SU-DHL-6 (cell line): Measurements from ENCODE around the gene SORCS2.

ENCODE experiments used
- H2AFZ ChIP-seq: fragments of 200-600 bp; sonication (generic); 2 replicates; pipeline ENCODE4 v1.6.1; 2014; ENCODE audit warnings: low read depth, mild to moderate bottlenecking, moderate library complexity, mixed read lengths, antibody characterized with exemption, low read length; ENCODE audit not compliant: severe bottlenecking
- H3F3A ChIP-seq: fragments of 200-600 bp; shearing (Covaris generic); 2 replicates; pipeline ENCODE4 v1.6.0; 2016; ENCODE audit warnings: antibody characterized with exemption, mild to moderate bottlenecking; ENCODE audit not compliant: insufficient read depth
- H3K27ac ChIP-seq: fragments of 200-600 bp; sonication (generic); 2 replicates; pipeline ENCODE4 v1.5.1; 2016; ENCODE audit warnings: low read depth, mild to moderate bottlenecking, low read length, moderate library complexity, mixed read lengths
- H3K27me3 ChIP-seq: fragments of 200-600 bp; sonication (generic), shearing (Covaris generic); 2 replicates; pipeline ENCODE4 v1.6.0; 2014; ENCODE audit warnings: mild to moderate bottlenecking, low read length
- H3K36me3 ChIP-seq: fragments of 200-600 bp; sonication (generic); 2 replicates; pipeline ENCODE4 v1.6.1; 2014; ENCODE audit warnings: mild to moderate bottlenecking, low read length, mixed read lengths
- H3K4me2 ChIP-seq: fragments of 300-600, 200-600 bp; shearing (Covaris generic), sonication (generic); 2 replicates; pipeline ENCODE4 v1.6.0; 2014; ENCODE audit warnings: low read length, low read depth, mild to moderate bottlenecking; ENCODE audit not compliant: poor library complexity, severe bottlenecking
- H3K4me3 ChIP-seq: fragments of 200-600 bp; sonication (generic); 2 replicates; pipeline ENCODE4 v1.5.1; 2014; ENCODE audit warnings: antibody characterized with exemption, low read length, mild to moderate bottlenecking, mixed read lengths; ENCODE audit not compliant: insufficient read depth, poor library complexity, severe bottlenecking
- H3K79me2 ChIP-seq: fragments of 200-600 bp; sonication (generic); 2 replicates; pipeline ENCODE4 v1.6.1; 2014; ENCODE audit warnings: mild to moderate bottlenecking, low read length, moderate library complexity; ENCODE audit not compliant: insufficient read depth
- H3K9ac ChIP-seq: fragments of 200-600 bp; sonication (generic); 2 replicates; pipeline ENCODE4 v1.7.0; 2014; ENCODE audit warnings: mild to moderate bottlenecking, low read length
- H3K9me2 ChIP-seq: fragments of 200-600 bp; sonication (generic); replicated peaks from 2 replicates; pipeline ENCODE4 v1.6.1; 2014; ENCODE audit warnings: low read length; ENCODE audit not compliant: insufficient read depth
- H3K9me3 ChIP-seq: fragments of 200-600 bp; sonication (generic); 2 replicates; pipeline ENCODE4 v1.6.1; 2014; ENCODE audit warnings: low read length, mixed read lengths; ENCODE audit not compliant: insufficient read depth
- H4K20me1 ChIP-seq: fragments of 200-600 bp; sonication (generic); 2 replicates; pipeline ENCODE4 v1.6.1; 2014; ENCODE audit warnings: low read depth, mild to moderate bottlenecking, antibody characterized with exemption, low read length, moderate library complexity, mixed read lengths
- CTCF ChIP-seq: fragments of 200-600 bp; sonication (generic); IDR thresholded peaks from one replicate; pipeline ENCODE4 v1.5.1; 2017; ENCODE audit warnings: antibody characterized with exemption, mild to moderate bottlenecking, low read length, moderate library complexity; ENCODE audit not compliant: insufficient read depth, poor library complexity, severe bottlenecking
- EZH2phosphoT487 ChIP-seq: fragments of 200-600 bp; sonication (generic), shearing (Covaris generic); conservative IDR thresholded peaks from 2 replicates; pipeline ENCODE4 v1.6.1; 2018; ENCODE audit warnings: mild to moderate bottlenecking, antibody characterized with exemption, low read length, moderate library complexity, mixed read lengths

The SORCS2 gene

DNA sequence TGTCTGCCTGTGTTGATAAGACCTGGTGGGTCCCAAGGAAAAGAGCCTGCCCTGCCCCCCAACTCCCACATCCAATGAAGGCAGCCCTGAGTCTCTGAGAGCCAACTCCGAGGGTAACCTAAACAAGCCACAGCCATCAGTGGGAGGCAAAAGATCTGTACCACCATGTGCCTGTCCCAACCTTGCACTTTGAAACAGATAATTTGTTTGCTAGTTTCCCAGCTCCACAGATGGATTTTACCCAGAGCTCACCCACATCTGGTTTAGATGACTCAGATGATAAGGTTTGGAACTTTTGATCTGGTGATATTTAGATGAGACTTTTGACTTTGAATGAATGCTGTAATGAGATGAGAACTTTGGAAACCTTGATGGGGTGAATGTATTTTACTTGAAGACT is 488.4 kb downstream of the SORCS2 start:
- Histone ChIP-seq H3K4me3 (no peak overlapping the region), H3K36me3 (no peaks in the 10 kb centered on the region), H3K4me2 (no peak overlapping the region), H3K27me3 (no peaks in the 10 kb centered on the region), H3K9me3 (no peaks in the 10 kb centered on the region), H2AFZ (no peak overlapping the region), H3K79me2 (no peaks in the 10 kb centered on the region), H3K9ac (no peak overlapping the region), H3F3A (no peaks in the 10 kb centered on the region), H3K9me2 (no peaks in the 10 kb centered on the region), H3K27ac (no peak overlapping the region), H4K20me1 (no peaks in the 10 kb centered on the region)
- TF ChIP-seq EZH2phosphoT487: no peak

GRCh38 chr4:7683126-7683703 is 490.9 kb downstream of the SORCS2 start:
- H3K4me3 ChIP-seq: no peak overlapping the region
- H3K27ac ChIP-seq: no peak overlapping the region
- no peaks in the 10 kb centered on the region for H3K9me2 ChIP-seq
- TF ChIP-seq EZH2phosphoT487 (no peak), CTCF (no peak)
- no peak overlapping the region for H3K4me2 ChIP-seq
- no peak overlapping the region for H3K9ac ChIP-seq
- H2AFZ ChIP-seq: no peak overlapping the region
- no peaks in the 10 kb centered on the region for H3K27me3 ChIP-seq
- no peaks in the 10 kb centered on the region for H3F3A ChIP-seq
- H3K36me3 ChIP-seq: no peaks in the 10 kb centered on the region
- no peaks in the 10 kb centered on the region for H4K20me1 ChIP-seq
- H3K9me3 ChIP-seq: no peaks in the 10 kb centered on the region
- no peaks in the 10 kb centered on the region for H3K79me2 ChIP-seq

GRCh38 chr4:7684294-7684693 is 492.0 kb downstream of the SORCS2 start:
- TF ChIP-seq CTCF: no peak
- TF ChIP-seq EZH2phosphoT487: no peak
- Histone ChIP-seq H3K79me2 (no peaks in the 10 kb centered on the region), H3K4me2 (no peak overlapping the region)

DNA sequence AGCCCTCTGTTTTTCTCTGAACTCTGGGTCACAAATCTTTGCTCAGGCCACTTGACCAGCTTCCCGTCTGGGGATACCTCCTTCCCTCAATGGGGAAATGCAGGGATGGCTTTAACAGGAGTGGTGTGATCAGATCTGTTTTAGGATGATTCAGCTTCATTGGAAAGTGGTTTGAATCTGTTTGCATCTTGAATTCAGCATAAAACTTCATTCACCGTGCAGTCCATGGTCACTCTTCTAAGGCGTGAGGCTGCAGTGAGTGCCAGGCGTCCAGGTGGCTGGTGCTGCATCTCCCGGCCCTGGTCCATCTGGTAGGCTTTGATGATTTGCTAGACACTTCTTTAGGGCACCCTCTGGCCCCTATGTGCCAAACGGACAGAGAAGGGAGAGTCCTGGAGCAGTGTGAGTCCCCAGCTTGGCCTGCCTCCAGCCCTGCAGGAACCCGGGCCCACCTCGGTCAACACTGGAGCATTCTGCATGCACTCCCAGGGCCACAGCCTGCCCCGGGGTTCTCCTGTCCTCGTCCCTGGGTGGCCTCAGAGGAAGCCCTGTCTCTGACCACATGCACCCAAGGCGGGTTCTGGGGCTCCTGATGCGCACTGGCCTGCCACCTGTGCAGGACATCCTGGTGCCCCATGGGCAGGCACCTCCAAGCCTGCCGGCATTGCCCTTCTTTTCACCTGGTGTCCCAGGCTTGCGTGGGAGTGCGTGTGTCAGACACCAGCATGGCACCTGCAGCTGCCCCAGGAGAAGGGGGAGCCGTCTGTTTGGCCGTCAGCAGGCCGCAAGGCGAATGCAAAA is 493.9 kb downstream of the SORCS2 start:
- Histone ChIP-seq H3K4me2 (no peak overlapping the region), H3K9me2 (no peaks in the 10 kb centered on the region), H3K27me3 (no peaks in the 10 kb centered on the region), H3K9me3 (no peaks in the 10 kb centered on the region), H3K27ac (no peak overlapping the region), H3F3A (no peaks in the 10 kb centered on the region), H3K79me2 (no peaks in the 10 kb centered on the region), H4K20me1 (no peaks in the 10 kb centered on the region), H2AFZ (no peak overlapping the region), H3K9ac (no peak overlapping the region), H3K36me3 (no peaks in the 10 kb centered on the region), H3K4me3 (no peak overlapping the region)
- TF ChIP-seq CTCF: no peak
- no peak for TF ChIP-seq EZH2phosphoT487

More at GRCh38 chr4:7684294-7684693, 492.0 kb downstream of the SORCS2 start:
- no peaks in the 10 kb centered on the region for H3K36me3 ChIP-seq
- H4K20me1 ChIP-seq: no peaks in the 10 kb centered on the region
- no peak overlapping the region for H3K4me3 ChIP-seq
- H3K9me3 ChIP-seq: no peaks in the 10 kb centered on the region
- H3K9ac ChIP-seq: no peak overlapping the region
- H3K27ac ChIP-seq: no peak overlapping the region
- H2AFZ ChIP-seq: no peak overlapping the region
- no peaks in the 10 kb centered on the region for H3F3A ChIP-seq
- H3K9me2 ChIP-seq: no peaks in the 10 kb centered on the region
- H3K27me3 ChIP-seq: no peaks in the 10 kb centered on the region
